ENCODE data around the gene NXN.
"Not testable (repeated sequence)": the region's sequence is repeated elsewhere in the genome, so short reads cannot be mapped to it uniquely, and the experiment has no call there.

The NXN gene

DNA sequence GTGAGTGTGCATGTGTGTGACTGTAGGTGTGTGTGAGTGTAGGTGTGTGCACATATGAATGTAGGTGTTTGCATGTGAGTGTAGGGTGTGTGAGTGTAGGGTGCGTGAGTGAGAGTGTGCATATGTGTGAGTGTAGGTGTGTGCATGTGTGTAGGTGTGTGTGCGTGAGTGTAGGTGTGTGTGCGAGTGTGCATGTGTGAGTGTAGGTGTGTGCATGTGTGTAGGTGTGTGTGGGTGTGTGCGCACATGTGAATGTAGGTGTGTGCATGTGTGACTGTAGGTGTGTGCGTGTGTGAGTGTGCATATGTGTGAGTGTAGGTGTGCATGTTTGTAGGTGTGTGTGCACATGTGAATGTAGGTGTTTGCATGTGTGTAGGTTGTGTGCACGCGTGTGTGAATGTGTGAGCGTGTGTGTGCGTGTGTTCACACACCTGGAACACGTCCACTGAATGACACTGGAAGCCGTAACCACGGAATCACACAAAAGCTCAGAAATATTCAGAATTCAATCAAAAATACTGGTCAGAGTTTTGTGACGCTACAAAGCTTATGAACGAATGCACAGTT, 166.9 kb downstream of the NXN start:
- H3K4me3 ChIP-seq (ENCODE audit: low read depth, low read length): no peak overlapping the region
- TF ChIP-seq, protein P1, sequence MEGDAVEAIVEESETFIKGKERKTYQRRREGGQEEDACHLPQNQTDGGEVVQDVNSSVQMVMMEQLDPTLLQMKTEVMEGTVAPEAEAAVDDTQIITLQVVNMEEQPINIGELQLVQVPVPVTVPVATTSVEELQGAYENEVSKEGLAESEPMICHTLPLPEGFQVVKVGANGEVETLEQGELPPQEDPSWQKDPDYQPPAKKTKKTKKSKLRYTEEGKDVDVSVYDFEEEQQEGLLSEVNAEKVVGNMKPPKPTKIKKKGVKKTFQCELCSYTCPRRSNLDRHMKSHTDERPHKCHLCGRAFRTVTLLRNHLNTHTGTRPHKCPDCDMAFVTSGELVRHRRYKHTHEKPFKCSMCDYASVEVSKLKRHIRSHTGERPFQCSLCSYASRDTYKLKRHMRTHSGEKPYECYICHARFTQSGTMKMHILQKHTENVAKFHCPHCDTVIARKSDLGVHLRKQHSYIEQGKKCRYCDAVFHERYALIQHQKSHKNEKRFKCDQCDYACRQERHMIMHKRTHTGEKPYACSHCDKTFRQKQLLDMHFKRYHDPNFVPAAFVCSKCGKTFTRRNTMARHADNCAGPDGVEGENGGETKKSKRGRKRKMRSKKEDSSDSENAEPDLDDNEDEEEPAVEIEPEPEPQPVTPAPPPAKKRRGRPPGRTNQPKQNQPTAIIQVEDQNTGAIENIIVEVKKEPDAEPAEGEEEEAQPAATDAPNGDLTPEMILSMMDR (IDR thresholded peaks at IDR 0.05; ENCODE audit: control insufficient read depth, extremely low read depth, insufficient read depth): no peak
- DNase-seq (ENCODE audit: low read depth): no peak

DNA sequence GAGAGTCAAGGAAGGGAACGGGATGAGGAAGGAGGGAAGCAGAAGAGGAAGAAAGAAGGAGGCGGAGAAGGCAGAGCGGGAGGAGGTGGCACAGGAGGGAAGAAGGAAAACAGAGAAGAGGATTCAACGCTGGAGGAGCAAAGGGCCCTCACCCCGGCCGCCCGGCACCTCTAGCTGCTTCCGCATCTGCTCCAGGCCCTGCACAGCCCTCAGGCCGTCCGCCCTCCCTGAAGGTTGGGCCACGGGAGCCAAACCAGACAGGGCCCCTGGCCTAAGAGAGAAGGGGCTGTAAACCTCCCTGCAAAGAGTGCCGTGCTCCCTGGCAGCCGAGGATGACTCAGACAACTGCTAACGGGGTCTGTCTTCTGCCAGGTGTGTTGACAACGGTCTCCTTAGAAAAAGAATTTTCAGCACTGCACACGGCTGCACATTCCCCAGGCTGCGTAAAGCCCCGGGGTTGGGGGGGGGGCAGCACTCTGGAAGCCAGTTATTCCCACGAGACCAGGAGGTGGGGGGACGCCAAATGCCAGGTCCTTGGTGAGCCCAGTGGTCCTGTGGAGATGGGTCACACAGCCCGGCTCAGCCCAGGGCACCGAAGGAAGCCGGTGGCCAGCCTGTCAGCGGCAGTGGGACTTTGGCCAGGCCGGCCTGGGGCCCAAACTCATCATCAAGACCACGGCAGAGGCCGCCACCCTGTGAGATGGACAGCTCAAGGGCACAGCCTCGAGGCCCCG, 168.4 kb downstream of the NXN start:
- no peak for DNase-seq (ENCODE audit: low read depth)
- TF ChIP-seq, protein P1 (IDR thresholded peaks at IDR 0.05; ENCODE audit: control insufficient read depth, extremely low read depth, insufficient read depth): no peak
- H3K4me3 ChIP-seq (ENCODE audit: low read depth, low read length): no peak overlapping the region

DNA sequence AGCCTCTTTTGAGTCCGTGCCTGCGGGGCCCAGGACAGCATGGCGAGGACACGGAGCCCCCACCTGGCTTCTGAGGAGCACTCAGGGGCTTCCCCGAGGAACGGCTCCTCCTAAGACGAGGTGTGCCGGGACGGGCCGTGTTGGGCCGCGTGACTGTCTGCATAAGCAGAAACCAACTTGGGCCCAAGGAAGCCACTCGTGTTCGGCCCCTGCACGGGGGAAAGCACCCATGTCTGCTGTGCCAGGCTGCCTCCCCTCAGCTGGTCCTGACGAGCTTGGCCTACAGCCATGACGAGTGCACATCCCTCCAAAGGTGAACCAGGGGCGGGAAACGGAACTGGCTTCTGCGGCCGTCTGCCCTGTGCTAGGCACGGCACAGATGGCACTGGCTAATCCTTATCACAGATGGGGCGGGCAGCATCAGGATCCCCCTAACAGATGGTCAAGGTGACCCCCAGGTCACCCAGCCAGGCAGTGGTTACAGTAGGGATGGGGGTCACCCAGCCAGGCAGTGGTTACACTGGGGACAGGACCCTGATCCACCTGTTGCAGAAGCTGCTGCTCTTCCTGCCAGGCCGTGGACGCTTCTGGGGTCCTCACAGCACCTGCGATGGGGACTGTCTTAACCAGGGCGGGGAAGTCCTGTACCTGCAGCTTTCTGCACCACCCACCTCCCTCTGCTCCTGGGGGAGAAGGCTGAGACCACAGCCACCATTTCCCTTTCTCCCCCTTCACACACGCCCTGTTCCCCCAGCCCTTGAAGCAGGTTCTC, 171.9 kb downstream of the NXN start:
- H3K4me3 ChIP-seq (ENCODE audit: low read depth, low read length): no peak overlapping the region
- TF ChIP-seq, protein P1 (IDR thresholded peaks at IDR 0.05; ENCODE audit: control insufficient read depth, extremely low read depth, insufficient read depth): no peak
- no peak for DNase-seq (ENCODE audit: low read depth)

DNA sequence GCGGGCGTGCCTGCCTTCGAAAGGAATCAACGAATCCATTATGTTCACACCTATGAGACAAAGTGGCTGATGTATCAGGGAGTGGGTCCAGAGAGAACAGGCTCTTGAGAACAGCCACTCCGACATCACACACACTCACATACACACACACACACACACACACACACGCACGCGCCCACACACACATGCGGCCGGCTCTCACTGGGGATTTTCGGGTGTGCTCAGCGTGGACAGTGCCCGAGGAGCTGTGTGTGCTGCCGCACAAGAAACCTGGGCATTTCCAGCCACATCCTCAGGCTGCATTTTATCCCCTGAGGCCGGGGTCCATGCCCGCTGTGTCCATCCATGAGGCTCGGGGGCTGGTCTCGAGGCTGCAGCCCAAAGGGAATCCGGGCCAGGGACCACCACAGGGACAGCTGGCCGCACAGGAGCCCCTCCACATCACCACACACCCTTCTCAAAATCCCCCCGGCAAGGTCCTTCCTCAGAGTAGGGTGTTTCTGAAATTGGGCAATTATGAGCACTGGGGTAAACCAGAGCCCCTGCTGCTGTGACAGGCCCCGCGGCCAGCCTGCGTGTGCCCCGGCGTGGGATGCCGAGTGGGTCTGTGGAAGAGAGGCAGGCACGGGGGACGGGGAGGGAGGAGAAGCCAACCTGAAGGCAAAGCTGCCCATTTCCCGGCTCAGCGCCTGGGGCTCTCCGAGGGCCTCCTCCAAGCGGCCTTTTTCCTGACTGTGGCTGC, 172.6 kb downstream of the NXN start:
- DNase-seq (ENCODE audit: low read depth): no peak
- TF ChIP-seq, protein P1 (IDR thresholded peaks at IDR 0.05; ENCODE audit: control insufficient read depth, extremely low read depth, insufficient read depth): no peak
- H3K4me3 ChIP-seq (ENCODE audit: low read depth, low read length): no peak overlapping the region

DNA sequence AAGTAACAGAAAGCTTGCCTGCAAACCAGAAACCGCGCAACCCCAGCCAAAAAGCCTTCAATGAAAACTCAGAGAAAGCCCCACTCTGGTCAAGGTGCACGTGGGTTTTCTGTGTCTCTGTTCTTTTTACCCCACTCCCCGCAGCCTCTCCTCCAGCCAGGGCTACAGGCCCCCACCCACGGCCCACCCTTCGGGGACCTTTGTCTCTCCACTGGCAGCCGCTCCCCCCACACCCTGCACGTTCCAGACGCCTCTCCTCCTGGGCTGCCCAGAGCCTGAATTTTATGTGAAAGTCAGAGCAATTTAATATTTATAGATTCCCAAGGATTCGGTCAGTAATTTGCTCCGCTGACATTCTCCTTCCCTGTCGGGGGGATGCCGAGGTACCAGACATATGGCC, 173.2 kb downstream of the NXN start:
- TF ChIP-seq, protein P1 (IDR thresholded peaks at IDR 0.05; ENCODE audit: control insufficient read depth, extremely low read depth, insufficient read depth): no peak
- no peak overlapping the region for H3K4me3 ChIP-seq (ENCODE audit: low read depth, low read length)
- DNase-seq (ENCODE audit: low read depth): no peak

DNA sequence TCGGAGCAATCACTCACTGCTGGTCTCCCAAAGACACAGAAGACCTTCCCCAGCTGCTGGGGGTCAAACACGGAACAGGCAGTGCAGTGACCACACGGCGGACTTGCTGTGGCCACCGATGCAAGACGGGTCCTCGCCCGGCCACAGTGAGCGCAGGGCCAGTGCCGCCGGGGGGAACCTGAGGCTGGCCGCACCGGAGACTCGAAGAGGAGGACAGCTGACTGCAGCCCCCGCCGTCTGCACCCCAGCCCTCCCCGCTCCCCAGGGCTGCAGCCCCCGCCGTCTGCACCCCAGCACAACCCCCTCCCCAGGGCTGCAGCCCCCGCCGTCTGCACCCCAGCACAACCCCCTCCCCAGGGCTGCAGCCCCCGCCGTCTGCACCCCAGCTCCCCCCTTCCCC, 173.7 kb downstream of the NXN start:
- DNase-seq (ENCODE audit: low read depth): not testable (repeated sequence)

More for the DNA sequence above, 173.7 kb downstream of the NXN start:
- not testable (repeated sequence) for H3K4me3 ChIP-seq (ENCODE audit: low read depth, low read length)

Measured in LNCaP clone FGC (cell line).